ENCODE results near the gene ETV7.

ETV7 gene

DNA sequence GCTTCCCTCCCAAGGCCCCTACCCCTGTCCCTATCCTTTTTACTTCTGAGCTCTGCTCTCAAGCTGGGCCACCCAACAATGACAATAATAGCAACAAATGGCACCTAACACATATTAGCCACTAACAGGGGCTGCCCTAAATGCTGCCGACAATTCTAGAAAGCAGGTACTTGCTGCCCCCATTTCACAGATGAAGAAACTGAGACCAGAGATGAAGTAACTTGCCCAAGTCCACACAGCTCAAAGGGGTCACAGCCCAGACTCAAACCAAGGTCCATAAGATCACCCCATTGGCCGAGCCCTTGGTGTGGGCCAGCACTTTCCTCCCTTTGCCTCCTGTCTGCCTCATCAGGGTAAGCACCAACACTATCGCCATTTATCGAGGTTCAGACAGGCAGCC is 62.8 kb downstream of the ETV7 start:
- TF ChIP-seq, protein P1, sequence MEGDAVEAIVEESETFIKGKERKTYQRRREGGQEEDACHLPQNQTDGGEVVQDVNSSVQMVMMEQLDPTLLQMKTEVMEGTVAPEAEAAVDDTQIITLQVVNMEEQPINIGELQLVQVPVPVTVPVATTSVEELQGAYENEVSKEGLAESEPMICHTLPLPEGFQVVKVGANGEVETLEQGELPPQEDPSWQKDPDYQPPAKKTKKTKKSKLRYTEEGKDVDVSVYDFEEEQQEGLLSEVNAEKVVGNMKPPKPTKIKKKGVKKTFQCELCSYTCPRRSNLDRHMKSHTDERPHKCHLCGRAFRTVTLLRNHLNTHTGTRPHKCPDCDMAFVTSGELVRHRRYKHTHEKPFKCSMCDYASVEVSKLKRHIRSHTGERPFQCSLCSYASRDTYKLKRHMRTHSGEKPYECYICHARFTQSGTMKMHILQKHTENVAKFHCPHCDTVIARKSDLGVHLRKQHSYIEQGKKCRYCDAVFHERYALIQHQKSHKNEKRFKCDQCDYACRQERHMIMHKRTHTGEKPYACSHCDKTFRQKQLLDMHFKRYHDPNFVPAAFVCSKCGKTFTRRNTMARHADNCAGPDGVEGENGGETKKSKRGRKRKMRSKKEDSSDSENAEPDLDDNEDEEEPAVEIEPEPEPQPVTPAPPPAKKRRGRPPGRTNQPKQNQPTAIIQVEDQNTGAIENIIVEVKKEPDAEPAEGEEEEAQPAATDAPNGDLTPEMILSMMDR (IDR thresholded peaks at IDR 0.05; ENCODE audit: insufficient read depth, low read length, poor library complexity, severe bottlenecking) = no peak
- TF ChIP-seq EZH2phosphoT487 (conservative IDR thresholded peaks at IDR 0.05; ENCODE audit: low read length) = no peak
- no peak overlapping the region for H3K4me3 ChIP-seq (ENCODE audit: insufficient read depth, low read length, poor library complexity, severe bottlenecking)
- H2AFZ ChIP-seq (ENCODE audit: low read depth, low read length, severe bottlenecking) = no peak overlapping the region
- no peak overlapping the region for H3K9ac ChIP-seq (ENCODE audit: low read length)
- no peaks in the 10 kb centered on the region for H3K27me3 ChIP-seq (ENCODE audit: low read length)
- H4K20me1 ChIP-seq (ENCODE audit: low read depth, low read length) = no peaks in the 10 kb centered on the region
- no peaks in the 10 kb centered on the region for H3K79me2 ChIP-seq (ENCODE audit: insufficient read depth, low read length)
- no peaks in the 10 kb centered on the region for H3F3A ChIP-seq (ENCODE audit: insufficient read depth)
- no peaks in the 10 kb centered on the region for H3K36me3 ChIP-seq (ENCODE audit: low read length)
- no peak overlapping the region for H3K27ac ChIP-seq (ENCODE audit: low read depth, low read length)
- no peaks in the 10 kb centered on the region for H3K9me3 ChIP-seq (ENCODE audit: insufficient read depth, low read length)
- no peak overlapping the region for H3K4me2 ChIP-seq (ENCODE audit: low read depth, low read length, poor library complexity, severe bottlenecking)
- H3K9me2 ChIP-seq (replicated peaks; ENCODE audit: insufficient read depth, low read length) = no peaks in the 10 kb centered on the region

DNA sequence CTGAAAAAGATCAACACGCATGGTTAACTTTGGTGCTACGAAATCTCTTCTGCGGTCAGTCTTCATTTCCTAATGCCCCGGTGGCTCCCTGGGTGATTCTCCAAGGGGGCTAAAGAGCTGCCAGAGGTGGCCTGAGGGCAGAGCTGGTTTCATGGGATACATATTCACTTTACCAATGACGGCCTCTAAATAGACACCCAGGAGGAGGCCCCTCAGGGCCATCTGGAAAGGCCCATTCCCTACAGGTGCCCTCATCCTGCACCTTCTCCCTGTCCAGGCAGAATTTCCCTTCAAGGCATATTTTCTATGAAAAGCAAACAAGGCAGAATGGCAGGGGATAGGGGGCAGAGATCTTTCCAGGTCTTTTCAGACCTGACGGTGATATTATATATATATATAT is 63.3 kb downstream of the ETV7 start:
- no peaks in the 10 kb centered on the region for H3K27me3 ChIP-seq (ENCODE audit: low read length)
- H3F3A ChIP-seq (ENCODE audit: insufficient read depth) = no peaks in the 10 kb centered on the region
- H3K27ac ChIP-seq (ENCODE audit: low read depth, low read length) = no peak overlapping the region
- H3K9ac ChIP-seq (ENCODE audit: low read length) = no peak overlapping the region
- H4K20me1 ChIP-seq (ENCODE audit: low read depth, low read length) = no peaks in the 10 kb centered on the region
- no peaks in the 10 kb centered on the region for H3K79me2 ChIP-seq (ENCODE audit: insufficient read depth, low read length)
- H3K4me3 ChIP-seq (ENCODE audit: insufficient read depth, low read length, poor library complexity, severe bottlenecking) = no peak overlapping the region
- TF ChIP-seq, protein P1 (IDR thresholded peaks at IDR 0.05; ENCODE audit: insufficient read depth, low read length, poor library complexity, severe bottlenecking) = no peak
- no peak for TF ChIP-seq EZH2phosphoT487 (conservative IDR thresholded peaks at IDR 0.05; ENCODE audit: low read length)
- no peaks in the 10 kb centered on the region for H3K9me2 ChIP-seq (replicated peaks; ENCODE audit: insufficient read depth, low read length)
- H2AFZ ChIP-seq (ENCODE audit: low read depth, low read length, severe bottlenecking) = no peak overlapping the region
- H3K9me3 ChIP-seq (ENCODE audit: insufficient read depth, low read length) = no peaks in the 10 kb centered on the region
- H3K36me3 ChIP-seq (ENCODE audit: low read length) = no peaks in the 10 kb centered on the region
- no peak overlapping the region for H3K4me2 ChIP-seq (ENCODE audit: low read depth, low read length, poor library complexity, severe bottlenecking)

DNA sequence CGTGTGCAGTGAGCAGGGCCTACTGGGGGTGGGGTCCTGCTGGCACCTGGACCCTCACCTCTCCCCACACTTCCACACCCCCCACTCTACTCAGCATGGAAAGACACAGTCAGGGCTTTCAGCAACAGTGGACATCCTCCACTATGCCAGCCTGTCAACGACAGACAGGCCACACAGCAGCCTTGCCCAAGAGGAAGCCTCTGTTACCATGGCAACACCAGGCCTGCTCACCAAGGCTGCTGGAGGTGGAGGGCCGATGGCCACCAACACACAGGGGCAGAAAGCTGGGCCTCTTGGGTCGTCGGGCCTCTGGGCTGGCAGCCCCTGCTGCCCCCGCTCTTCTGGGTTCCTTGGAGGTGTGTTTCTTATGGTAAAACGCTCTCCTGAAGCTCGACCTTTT is 64.4 kb downstream of the ETV7 start:
- Histone ChIP-seq H3K9ac (ENCODE audit: low read length) (no peak overlapping the region), H2AFZ (ENCODE audit: low read depth, low read length, severe bottlenecking) (no peak overlapping the region), H3K36me3 (ENCODE audit: low read length) (no peaks in the 10 kb centered on the region), H3K4me3 (ENCODE audit: insufficient read depth, low read length, poor library complexity, severe bottlenecking) (no peak overlapping the region), H3K79me2 (ENCODE audit: insufficient read depth, low read length) (no peaks in the 10 kb centered on the region), H3K27me3 (ENCODE audit: low read length) (no peaks in the 10 kb centered on the region), H3F3A (ENCODE audit: insufficient read depth) (no peaks in the 10 kb centered on the region), H3K9me2 (replicated peaks; ENCODE audit: insufficient read depth, low read length) (no peaks in the 10 kb centered on the region), H3K4me2 (ENCODE audit: low read depth, low read length, poor library complexity, severe bottlenecking) (no peak overlapping the region), H4K20me1 (ENCODE audit: low read depth, low read length) (no peaks in the 10 kb centered on the region), H3K9me3 (ENCODE audit: insufficient read depth, low read length) (no peaks in the 10 kb centered on the region), H3K27ac (ENCODE audit: low read depth, low read length) (no peak overlapping the region)
- no peak for TF ChIP-seq EZH2phosphoT487 (conservative IDR thresholded peaks at IDR 0.05; ENCODE audit: low read length)
- TF ChIP-seq, protein P1 (IDR thresholded peaks at IDR 0.05; ENCODE audit: insufficient read depth, low read length, poor library complexity, severe bottlenecking) = no peak

Measured in SU-DHL-6 (cell line).